GM18508 (cell line): ENCODE results near the gene CD19.
"Not testable (repeated sequence)": the region's sequence is repeated elsewhere in the genome, so short reads cannot be mapped to it uniquely, and the experiment has no call there.

Experiments
- ATAC-seq: cut with Tn5 transposase; IDR thresholded peaks from one replicate; pipeline ENCODE4 v1.9.1; 2021; ENCODE audit warnings: moderate number of reproducible peaks; ENCODE audit not compliant: insufficient read depth, unreplicated experiment

The CD19 gene

GRCh38 chr16:28931801-28932225, at the start of gene CD19:
TSS of gene CD19 (plus strand) at chr16:28931971. CDS start at chr16:28932001, 30 bp downstream.
- ATAC-seq: no peak

DNA sequence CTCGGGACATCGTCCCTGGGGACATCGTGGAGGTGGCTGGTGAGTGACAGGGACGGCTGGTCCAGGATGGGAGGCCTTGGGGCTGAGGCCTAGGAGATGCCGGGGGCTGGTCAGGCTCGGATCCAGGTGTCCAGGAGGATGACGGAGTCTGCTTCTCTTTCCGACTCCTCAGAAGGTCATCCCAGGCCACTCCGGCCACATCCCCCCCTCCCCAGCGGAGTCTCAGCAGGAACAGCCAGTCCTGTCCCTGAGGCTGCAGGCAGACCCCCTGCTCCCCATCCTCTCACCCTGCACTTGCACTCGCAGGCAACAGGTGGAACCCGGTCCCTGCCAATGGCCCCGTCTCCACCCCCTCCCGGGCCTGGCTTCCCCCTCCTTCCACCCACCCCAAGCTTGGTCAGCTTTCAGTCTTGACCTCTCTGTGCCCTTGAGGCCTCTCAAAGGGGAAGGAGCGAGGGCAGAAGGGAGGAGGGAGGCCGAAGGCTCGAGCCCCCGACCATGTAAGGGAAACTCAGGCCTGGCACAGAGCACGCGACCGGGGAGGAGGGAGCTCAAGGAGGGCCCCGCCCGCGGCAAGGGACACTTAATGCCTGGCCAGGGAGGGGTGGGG, 49.1 kb upstream of the CD19 start:
- ATAC-seq: no peak

GRCh38 chr16:28883221-28883996, 48.4 kb upstream of the CD19 start:
- no peak for ATAC-seq

DNA sequence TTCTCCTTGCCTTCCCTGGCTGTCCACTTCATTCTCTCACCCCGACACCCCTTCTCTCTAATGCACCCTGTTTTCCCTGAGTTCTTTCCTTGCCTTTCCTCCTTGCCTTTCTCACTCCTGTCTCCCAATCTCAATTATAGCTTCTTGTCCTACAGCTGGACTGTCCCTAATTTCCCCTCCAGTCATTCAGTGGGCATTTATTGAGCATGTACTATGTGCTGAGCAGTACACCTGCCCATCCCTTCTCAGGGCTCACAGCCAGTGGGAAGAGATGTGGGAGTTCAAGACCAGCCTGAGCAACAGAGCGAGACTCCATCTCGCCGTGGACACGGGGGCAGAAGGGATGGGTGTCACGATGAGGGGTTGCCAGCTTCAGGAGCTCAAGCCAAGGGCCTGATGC, 47.7 kb upstream of the CD19 start:
- no peak for ATAC-seq

- ATAC-seq: no peak
Measured at GRCh38 chr16:28886945-28887344, 44.8 kb upstream of the CD19 start.

DNA sequence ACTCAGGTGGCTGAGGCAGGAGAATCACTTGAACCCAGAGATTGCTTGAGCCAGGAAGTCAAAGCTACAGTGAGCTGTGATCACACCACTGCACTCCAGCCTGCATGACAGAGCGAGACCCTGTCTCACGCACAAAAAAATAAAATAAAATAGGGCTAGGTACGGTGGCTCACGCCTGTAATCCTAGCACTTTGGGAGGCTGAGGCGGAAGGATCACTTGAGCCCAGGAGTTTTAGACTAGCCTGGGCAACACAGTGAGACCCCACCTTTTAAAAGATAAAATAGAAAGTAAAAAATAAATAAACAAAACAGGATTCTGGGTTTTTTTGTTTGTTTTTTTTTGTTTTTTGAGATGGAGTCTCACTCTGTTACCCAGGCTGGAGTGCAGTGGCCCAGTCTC, 41.4 kb upstream of the CD19 start:
- ATAC-seq: not testable (repeated sequence)

GRCh38 chr16:28891964-28892890, 39.5 kb upstream of the CD19 start:
- ATAC-seq: no peak

DNA sequence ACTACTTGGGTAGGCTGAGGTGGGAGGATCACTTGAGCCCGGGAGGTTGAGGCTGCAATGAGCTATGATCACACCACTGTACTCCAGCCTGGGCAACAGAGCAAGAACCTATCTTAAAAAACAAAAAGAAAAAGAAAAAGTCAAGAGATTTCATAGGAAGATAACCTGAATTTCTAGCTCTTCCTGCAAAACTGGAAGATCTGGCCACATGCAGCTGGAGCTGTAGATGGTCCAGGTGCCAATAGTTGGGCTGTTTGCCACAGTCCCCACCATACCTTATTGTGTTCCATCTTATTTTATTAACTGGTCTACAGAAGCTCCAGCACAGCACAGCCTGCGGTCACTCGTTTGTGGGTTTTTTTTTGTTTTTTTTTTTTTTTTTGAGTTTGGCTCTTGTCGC, 38.5 kb upstream of the CD19 start:
- ATAC-seq: no peak

- no peak for ATAC-seq
Measured at GRCh38 chr16:28895609-28896008, 36.2 kb upstream of the CD19 start.

GRCh38 chr16:28897826-28898225, 33.9 kb upstream of the CD19 start:
- no peak for ATAC-seq

DNA sequence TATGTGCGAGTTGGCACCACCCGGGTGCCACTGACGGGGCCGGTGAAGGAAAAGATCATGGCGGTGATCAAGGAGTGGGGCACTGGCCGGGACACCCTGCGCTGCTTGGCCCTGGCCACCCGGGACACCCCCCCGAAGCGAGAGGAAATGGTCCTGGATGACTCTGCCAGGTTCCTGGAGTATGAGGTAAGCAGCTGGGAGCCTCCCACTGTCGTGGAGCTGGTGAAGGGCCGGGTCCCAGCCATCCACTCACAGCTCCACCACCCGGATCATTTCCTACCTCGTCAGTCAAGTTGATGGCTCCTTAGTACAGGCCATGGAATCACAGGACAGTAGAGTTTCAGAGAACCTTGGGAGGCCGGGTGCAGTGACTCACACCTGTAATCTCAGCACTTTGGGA, 33.5 kb upstream of the CD19 start:
- no peak for ATAC-seq

DNA sequence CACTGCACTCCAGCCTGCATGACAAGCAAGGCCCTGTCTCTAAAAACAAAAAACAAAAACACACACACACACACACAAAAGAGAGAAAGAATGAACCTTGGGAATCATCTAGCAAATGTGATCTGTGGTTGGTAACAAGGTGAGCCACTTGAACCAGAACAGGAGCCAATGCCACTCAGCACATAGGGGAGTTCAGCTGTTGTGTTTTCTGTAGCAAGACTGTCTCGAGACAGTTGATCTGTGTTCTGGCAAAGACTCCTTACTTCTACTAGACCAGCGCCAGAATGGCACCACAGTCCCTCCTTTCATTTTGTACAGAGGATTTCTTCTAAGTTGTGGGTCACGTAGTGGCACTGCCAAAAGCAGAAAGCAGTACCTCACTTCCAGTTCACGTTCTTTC, 32.8 kb upstream of the CD19 start:
- ATAC-seq: no peak

- ATAC-seq: no peak
Measured at GRCh38 chr16:28899882-28900590, 31.7 kb upstream of the CD19 start.

- no peak for ATAC-seq
Measured at GRCh38 chr16:28900601-28901000, 31.2 kb upstream of the CD19 start.

DNA sequence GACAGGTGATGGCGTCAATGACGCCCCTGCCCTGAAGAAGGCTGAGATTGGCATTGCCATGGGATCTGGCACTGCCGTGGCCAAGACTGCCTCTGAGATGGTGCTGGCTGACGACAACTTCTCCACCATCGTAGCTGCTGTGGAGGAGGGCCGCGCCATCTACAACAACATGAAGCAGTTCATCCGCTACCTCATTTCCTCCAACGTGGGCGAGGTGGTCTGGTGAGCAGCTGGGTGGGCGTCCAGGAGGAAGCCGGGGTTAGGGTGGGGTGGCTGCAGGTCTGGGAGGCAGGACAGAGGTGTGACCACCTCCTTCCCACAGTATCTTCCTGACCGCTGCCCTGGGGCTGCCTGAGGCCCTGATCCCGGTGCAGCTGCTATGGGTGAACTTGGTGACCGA, 29.9 kb upstream of the CD19 start:
- ATAC-seq: no peak

DNA sequence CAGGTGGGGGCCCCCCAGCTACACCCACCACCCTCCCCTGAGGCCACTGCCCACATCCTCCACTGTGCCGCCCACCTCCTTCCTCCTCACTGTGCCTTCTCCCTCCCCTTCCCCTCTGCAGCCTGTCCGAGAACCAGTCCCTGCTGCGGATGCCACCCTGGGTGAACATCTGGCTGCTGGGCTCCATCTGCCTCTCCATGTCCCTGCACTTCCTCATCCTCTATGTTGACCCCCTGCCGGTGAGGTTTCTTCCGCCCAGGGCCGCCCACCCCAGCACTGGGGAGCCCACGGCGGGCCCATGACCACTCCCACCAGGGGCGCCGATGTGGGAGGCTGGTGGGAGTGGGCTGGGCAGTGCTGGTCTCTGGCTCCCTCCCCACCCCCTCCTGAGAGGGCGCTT, 28.9 kb upstream of the CD19 start:
- no peak for ATAC-seq

GRCh38 chr16:28903344-28904042, 28.3 kb upstream of the CD19 start:
- no peak for ATAC-seq

DNA sequence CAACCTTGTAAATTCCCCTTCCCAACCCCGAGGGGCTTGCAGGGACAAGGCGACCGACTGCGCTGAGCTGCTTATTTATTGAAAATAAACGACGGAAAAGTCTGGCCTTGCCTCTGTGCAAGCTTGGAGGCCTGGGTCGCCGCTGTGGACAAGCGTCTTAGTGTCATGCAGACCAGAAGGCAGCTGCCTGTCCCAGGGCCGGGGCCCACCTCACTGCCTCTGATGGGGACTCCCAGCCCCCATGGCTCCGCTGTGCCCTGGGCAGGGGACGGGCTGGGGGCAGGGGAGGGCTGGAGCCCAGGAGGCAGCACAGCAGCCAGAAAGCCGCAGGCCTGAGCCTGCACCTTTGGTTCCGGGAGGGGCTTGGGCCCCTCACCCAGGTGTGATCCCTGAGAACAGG, 27.4 kb upstream of the CD19 start:
- no peak for ATAC-seq

- ATAC-seq: no peak
Measured at GRCh38 chr16:28904828-28905227, 26.9 kb upstream of the CD19 start.

GRCh38 chr16:28905229-28905754, 26.5 kb upstream of the CD19 start:
- ATAC-seq: no peak
